Measurements from ENCODE around the gene ADM2. TPM values are rescaled to one million over a fixed set of nuclear protein-coding genes. Genes with fewer than 3 reads are reported as not detected.

Gene ADM2
- total RNA-seq, 1 experiment from 2014 or later = 10.5 TPM

DNA sequence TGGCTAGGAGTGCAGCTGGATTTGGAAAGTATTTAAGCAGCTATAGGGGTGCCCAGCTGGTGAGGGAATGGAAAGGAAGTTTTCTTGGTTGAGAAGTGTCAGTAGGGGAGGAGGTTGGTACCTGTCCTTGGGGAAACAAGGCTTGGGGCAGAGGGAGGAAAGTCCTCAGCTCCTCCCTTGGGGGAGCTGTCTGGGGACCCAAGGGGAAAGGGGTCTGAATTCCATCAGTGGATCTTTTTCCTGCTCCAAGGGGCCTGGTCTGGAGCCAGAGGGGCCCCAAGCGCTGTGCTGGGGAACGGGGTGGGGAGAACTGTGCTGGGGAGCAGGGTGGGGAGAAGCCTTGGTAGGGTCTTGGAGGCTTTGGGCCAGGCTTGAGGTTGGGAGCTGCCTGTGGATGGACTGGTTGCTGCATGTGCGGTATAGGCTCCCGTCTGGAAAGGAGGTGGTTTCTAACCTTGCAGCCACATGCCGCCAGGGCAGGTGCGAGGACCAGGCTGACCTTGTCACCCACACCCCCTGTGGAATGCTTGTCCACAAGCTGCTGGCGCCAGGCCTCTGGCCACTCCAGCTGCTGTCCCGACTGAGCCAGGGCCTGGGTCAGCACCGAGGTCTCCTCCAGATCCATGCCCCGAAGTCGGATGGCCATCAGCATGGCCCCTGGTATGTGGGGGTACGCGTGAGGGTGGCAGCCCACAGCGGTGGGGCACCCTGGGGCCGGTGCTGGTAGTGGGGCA lies 47.5 kb downstream of the ADM2 start:
- H3K27me3 ChIP-seq (ENCODE audit: insufficient read depth, low read depth) = no peaks in the 10 kb centered on the region
- peak in 1 of 2 experiments; percentile 30 for DNase-seq
- H2AFZ ChIP-seq = no peak overlapping the region
- no peaks in the 10 kb centered on the region for H3K36me3 ChIP-seq (ENCODE audit: low read depth)
- TF ChIP-seq EZH2 (IDR thresholded peaks at IDR 0.05; ENCODE audit: low read depth) = no peak
- TF ChIP-seq, protein P1, sequence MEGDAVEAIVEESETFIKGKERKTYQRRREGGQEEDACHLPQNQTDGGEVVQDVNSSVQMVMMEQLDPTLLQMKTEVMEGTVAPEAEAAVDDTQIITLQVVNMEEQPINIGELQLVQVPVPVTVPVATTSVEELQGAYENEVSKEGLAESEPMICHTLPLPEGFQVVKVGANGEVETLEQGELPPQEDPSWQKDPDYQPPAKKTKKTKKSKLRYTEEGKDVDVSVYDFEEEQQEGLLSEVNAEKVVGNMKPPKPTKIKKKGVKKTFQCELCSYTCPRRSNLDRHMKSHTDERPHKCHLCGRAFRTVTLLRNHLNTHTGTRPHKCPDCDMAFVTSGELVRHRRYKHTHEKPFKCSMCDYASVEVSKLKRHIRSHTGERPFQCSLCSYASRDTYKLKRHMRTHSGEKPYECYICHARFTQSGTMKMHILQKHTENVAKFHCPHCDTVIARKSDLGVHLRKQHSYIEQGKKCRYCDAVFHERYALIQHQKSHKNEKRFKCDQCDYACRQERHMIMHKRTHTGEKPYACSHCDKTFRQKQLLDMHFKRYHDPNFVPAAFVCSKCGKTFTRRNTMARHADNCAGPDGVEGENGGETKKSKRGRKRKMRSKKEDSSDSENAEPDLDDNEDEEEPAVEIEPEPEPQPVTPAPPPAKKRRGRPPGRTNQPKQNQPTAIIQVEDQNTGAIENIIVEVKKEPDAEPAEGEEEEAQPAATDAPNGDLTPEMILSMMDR (conservative IDR thresholded peaks at IDR 0.05) = no peak
- no peaks in the 10 kb centered on the region for H3K9me3 ChIP-seq (ENCODE audit: insufficient read depth, low read depth)
- ChIA-PET POLR2A (ENCODE audit: unreplicated experiment) (interaction anchor here (0.6 kb wide), 1 partner anchor 59 kb away, joined by 4 read pairs; no protein-coding TSS in a partner anchor), CTCF (interaction anchor here (0.6 kb wide), 1 partner anchor 22 kb away, joined by 7 read pairs; no protein-coding TSS in a partner anchor)
- BruUV-seq (replicated peaks) = no TSS peak
- no peak overlapping the region for H3K4me2 ChIP-seq
- no peak overlapping the region for H3K4me3 ChIP-seq
- H3K27ac ChIP-seq = no peak overlapping the region
- peaks cover 29% of the 10 kb centered on the region for H3K4me1 ChIP-seq (replicated peaks; ENCODE audit: insufficient read depth)
- peaks cover 71% of the 10 kb centered on the region for H3F3A ChIP-seq (ENCODE audit: insufficient read depth, low read depth)
- no peaks in the 10 kb centered on the region for H3K9me2 ChIP-seq (ENCODE audit: insufficient read depth)
- peaks cover 8% of the 10 kb centered on the region for H4K20me1 ChIP-seq (ENCODE audit: insufficient read depth)
- intact Hi-C loops (cut with micrococcal nuclease; ENCODE audit: unreplicated experiment) = no loop called here
- H3K79me2 ChIP-seq (ENCODE audit: low read depth) = peaks cover 8% of the 10 kb centered on the region

DNA sequence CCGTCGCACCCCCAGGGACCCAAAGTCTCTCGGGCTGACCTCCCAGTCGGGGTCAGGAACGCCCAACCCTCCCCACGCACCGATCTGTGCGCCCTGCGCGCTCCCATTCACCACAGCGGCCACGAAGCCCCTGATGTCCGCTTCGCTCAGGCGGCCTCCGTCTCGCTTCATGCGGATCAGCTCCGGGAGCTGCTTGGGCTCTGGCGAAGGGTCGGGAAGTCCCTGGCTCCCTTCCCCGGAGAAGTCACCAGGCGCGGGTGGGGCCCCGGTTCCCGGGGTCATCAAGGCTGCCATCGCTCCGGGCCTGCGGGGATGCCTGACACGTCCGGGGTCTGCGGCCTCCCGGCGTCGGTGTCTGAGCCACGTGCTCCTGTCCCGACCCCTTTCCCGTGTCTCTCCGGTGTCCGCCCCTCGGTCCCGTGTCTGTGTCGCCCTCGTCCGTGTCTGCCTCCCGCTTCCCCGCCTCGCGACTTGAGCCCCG lies 48.1 kb downstream of the ADM2 start:
- Histone ChIP-seq H2AFZ (no peak overlapping the region), H3K4me1 (replicated peaks; ENCODE audit: insufficient read depth) (peaks cover 27% of the 10 kb centered on the region), H3K4me2 (no peak overlapping the region), H3K9me3 (ENCODE audit: insufficient read depth, low read depth) (no peaks in the 10 kb centered on the region), H3K27ac (no peak overlapping the region), H3K36me3 (ENCODE audit: low read depth) (no peaks in the 10 kb centered on the region), H3K9me2 (ENCODE audit: insufficient read depth) (no peaks in the 10 kb centered on the region), H4K20me1 (ENCODE audit: insufficient read depth) (peaks cover 2% of the 10 kb centered on the region), H3F3A (ENCODE audit: insufficient read depth, low read depth) (peaks cover 66% of the 10 kb centered on the region), H3K79me2 (ENCODE audit: low read depth) (peaks cover 2% of the 10 kb centered on the region), H3K4me3 (no peak overlapping the region), H3K27me3 (ENCODE audit: insufficient read depth, low read depth) (no peaks in the 10 kb centered on the region)
- ChIA-PET CTCF (interaction anchor here (0.6 kb wide), 1 partner anchor 21 kb away, joined by 7 read pairs; no protein-coding TSS in a partner anchor), POLR2A (ENCODE audit: unreplicated experiment) (no interaction called here)
- no peak for TF ChIP-seq EZH2 (IDR thresholded peaks at IDR 0.05; ENCODE audit: low read depth)
- TF ChIP-seq, protein P1 (conservative IDR thresholded peaks at IDR 0.05) = no peak
- no peak for DNase-seq
- intact Hi-C loops (cut with micrococcal nuclease; ENCODE audit: unreplicated experiment) = no loop called here
- no TSS peak for BruUV-seq (replicated peaks)

DNA sequence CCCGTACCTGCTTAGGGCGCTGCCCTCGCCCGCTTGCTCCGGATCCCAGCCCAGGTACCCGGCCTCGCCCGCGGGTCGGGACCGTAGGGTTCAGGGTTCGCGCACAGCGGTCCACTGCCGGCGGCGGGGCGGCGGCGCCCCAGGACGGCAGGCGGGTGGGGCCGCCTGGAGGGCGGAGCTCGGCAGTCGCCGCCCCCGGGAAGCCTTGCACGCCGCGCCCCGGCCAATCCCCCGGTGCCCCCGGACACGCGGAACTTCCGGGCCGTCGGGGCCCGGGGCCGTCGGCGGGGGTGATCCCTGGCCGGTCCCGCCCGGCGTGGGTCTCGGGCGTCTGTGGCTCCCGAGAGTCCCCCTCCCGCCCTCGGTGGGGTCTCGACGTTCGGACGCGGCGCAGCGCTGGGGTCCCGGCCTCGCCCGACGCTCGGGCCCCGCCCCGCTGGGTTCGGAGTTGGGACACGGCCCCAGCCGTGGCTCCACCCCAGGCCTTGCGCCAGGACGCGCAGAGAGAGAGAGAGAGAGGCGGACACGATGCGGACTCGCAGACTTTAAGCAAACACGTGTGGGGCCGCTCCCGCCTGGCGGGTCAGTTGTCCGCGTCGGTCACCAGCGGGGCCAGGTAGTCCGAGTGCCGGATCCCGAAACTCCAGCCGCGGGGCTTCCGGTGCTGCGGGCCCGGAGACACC lies 48.7 kb downstream of the ADM2 start, which contains the start of gene TYMP:
Gene TYMP (minus strand): TSS at position 116 of the 683 bp plus-strand sequence. CDS start 303 bp downstream, outside the sequence.
- Histone ChIP-seq H3K27ac (peak within 1 kb of the TSS; percentile 60), H3F3A (ENCODE audit: insufficient read depth, low read depth) (peaks cover 64% of the 10 kb centered on the region), H3K27me3 (ENCODE audit: insufficient read depth, low read depth) (no peaks in the 10 kb centered on the region), H3K4me3 (peak within 1 kb of the TSS; percentile 87), H3K4me2 (peak within 1 kb of the TSS; percentile 85), H3K9me3 (ENCODE audit: insufficient read depth, low read depth) (no peaks in the 10 kb centered on the region), H3K9me2 (ENCODE audit: insufficient read depth) (no peaks in the 10 kb centered on the region), H3K79me2 (ENCODE audit: low read depth) (no peaks in the 10 kb centered on the region; the same call in 1 of the 2 replicates), H3K36me3 (ENCODE audit: low read depth) (no peaks in the 10 kb centered on the region), H3K4me1 (replicated peaks; ENCODE audit: insufficient read depth) (peaks cover 26% of the 10 kb centered on the region), H4K20me1 (ENCODE audit: insufficient read depth) (no peaks in the 10 kb centered on the region), H2AFZ (peak within 1 kb of the TSS; percentile 78; the same call in 1 of the 2 replicates)
- TF ChIP-seq, protein P1 (conservative IDR thresholded peaks at IDR 0.05) = no peak
- no peak for TF ChIP-seq EZH2 (IDR thresholded peaks at IDR 0.05; ENCODE audit: low read depth)
- ChIA-PET POLR2A (ENCODE audit: unreplicated experiment) (no interaction called here), CTCF (no interaction called here)
- peak in 1 of 2 experiments; percentile 66 for DNase-seq
- intact Hi-C loops (cut with micrococcal nuclease; ENCODE audit: unreplicated experiment) = loop anchor here (1.0 to 2.0 kb wide), 2 partner anchors 9 to 33 kb away; partner anchors contain the start of gene SYCE3
- BruUV-seq (replicated peaks) = no TSS peak
